Stomach (tissue), 9 donors: ENCODE data around the gene GPX6. TPM values are rescaled to one million over a fixed set of nuclear protein-coding genes. Genes with fewer than 3 reads are reported as not detected.

Source experiments
- DNase-seq, 2 donors: peaks; one replicate each; pipeline versions ENCODE4 v3.0.0 to v3.0.0-alpha.2; 2013 to 2019
- H3K27ac ChIP-seq, 5 donors: fragments of 200-600 bp in 4 of 5; sonication (generic) in 4 of 5; one replicate each; pipeline ENCODE4 v1.5.1; 2013 to 2019; ENCODE audit warnings: mild to moderate bottlenecking in 1 of 5, moderate library complexity in 1 of 5
- H3K27me3 ChIP-seq, 3 donors: fragments of 200-600 bp; sonication (generic); one replicate each; pipeline ENCODE4 v1.5.1; 2017 to 2019; ENCODE audit warnings: mixed run types in 1 of 3
- H3K36me3 ChIP-seq, 4 donors: fragments of 200-600 bp; sonication (generic); 1 replicate in 3 of 4; 2 replicates in 1 of 4; pipeline ENCODE4 v1.5.1; 2016 to 2019
- H3K4me1 ChIP-seq, 4 donors: fragments of 200-600 bp; sonication (generic); one replicate each; pipeline ENCODE4 v1.5.1; 2016 to 2019
- H3K4me3 ChIP-seq, 4 donors: fragments of 200-600 bp; sonication (generic) in 3 of 4; one replicate each; pipeline ENCODE4 v1.5.1; 2016 to 2019; ENCODE audit warnings: mild to moderate bottlenecking in 1 of 4
- H3K9me3 ChIP-seq, 4 donors: fragments of 200-600 bp; sonication (generic); one replicate each; pipeline ENCODE4 v1.5.1; 2016 to 2019
- EP300 ChIP-seq: sonication (generic); formaldehyde crosslinking; IDR thresholded peaks from one replicate; pipeline ENCODE4 v1.6.1; 2017; ENCODE audit warnings: antibody characterized with exemption
- POLR2A ChIP-seq, 4 donors: fragments of 450-650 bp; IDR thresholded peaks; one replicate each; pipeline ENCODE4 v1.6.1; 2016; ENCODE audit warnings: antibody characterized with exemption in 4 of 4, control low read depth in 2 of 4, mild to moderate bottlenecking in 1 of 4, moderate library complexity in 1 of 4
- POLR2AphosphoS5 ChIP-seq, 3 donors: sonication (generic); formaldehyde crosslinking; IDR thresholded peaks; one replicate each; pipeline ENCODE4 v1.6.1; 2016; ENCODE audit warnings: antibody characterized with exemption in 3 of 3
- WGBS, 5 donors: extraction: QIAGEN DNeasy Blood & Tissue Kit in 3 of 5; methylation state at CpG; one replicate each; pipeline versions ENCODE4 v1.1.5 to v1.1.7; 2013 to 2018; 5-methylcytosine and 5-hydroxymethylcytosine counted together
- intact Hi-C: fragments of 100-400 bp; cut with DNase I; formaldehyde crosslinking; loops from one replicate; pipeline ENCODE4 v1.15.1; 2023; ENCODE audit warnings: low total_unique reads
- polyA plus RNA-seq, 3 donors: library from polyadenylated mRNA; stranded (reverse); fragments of 200-250 nt; gene quantifications; one replicate each; pipeline ENCODE4 v1.2.3, GENCODE V29; 2013
- total RNA-seq, 5 donors: library from RNA; depleted of rRNA; stranded (reverse); fragments of >200 nt; gene quantifications; one replicate each; pipeline versions ENCODE4 v1.1.0 to v1.2.3, GENCODE V29; 2014 to 2016
- TF ChIP-seq, protein P1 (sequence below), 7 experiments: fragments of 450-650 bp in 4 of 7; fragments of 200-600 bp in 3 of 7; sonication (generic) in 3 of 7; IDR thresholded peaks; one replicate each; pipeline ENCODE4 v1.5.1; 2016 to 2019; ENCODE audit warnings: antibody characterized with exemption in 7 of 7, control low read depth in 2 of 7, mild to moderate bottlenecking in 1 of 7
- donor health status: healthy with polysubstance abuse.
- donor health status: Bipolar disorder and iron deficiency.
- donor health status: healthy.

GPX6 gene
- total and polyA plus RNA-seq, 8 donors: not detected

DNA sequence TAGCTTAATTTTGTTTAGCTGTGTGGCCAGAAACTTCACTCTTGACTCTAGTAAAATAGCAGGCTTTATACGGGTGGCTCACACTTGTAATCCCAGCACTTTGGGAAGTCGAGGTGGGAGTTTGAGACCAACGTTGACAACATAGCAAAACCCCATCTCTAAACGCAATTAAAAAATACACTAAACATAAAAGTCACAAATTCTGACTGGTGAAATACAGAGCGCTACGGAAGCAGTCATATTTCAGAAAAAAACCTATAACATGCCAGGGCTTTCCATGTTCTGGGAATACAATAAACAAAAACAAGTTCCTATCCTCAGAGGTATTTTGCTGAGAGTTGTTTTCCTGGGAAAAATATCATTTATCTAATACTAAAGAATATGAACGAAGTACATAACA, 47.5 kb downstream of the GPX6 start:
- Histone ChIP-seq H3K27ac (no peak overlapping the region), H3K4me1 (no peaks in the 10 kb centered on the region), H3K9me3 (peaks cover 0 to 12% (median 7%) of the 10 kb centered on the region in 4 donors), H3K4me3 (no peak overlapping the region), H3K27me3 (peaks cover 0 to 44% (median 5%) of the 10 kb centered on the region in 3 donors), H3K36me3 (no peaks in the 10 kb centered on the region)
- TF ChIP-seq POLR2A (IDR thresholded peaks at IDR 0.05) (no peak), POLR2AphosphoS5 (IDR thresholded peaks at IDR 0.05) (no peak), EP300 (no peak)
- TF ChIP-seq, protein P1, sequence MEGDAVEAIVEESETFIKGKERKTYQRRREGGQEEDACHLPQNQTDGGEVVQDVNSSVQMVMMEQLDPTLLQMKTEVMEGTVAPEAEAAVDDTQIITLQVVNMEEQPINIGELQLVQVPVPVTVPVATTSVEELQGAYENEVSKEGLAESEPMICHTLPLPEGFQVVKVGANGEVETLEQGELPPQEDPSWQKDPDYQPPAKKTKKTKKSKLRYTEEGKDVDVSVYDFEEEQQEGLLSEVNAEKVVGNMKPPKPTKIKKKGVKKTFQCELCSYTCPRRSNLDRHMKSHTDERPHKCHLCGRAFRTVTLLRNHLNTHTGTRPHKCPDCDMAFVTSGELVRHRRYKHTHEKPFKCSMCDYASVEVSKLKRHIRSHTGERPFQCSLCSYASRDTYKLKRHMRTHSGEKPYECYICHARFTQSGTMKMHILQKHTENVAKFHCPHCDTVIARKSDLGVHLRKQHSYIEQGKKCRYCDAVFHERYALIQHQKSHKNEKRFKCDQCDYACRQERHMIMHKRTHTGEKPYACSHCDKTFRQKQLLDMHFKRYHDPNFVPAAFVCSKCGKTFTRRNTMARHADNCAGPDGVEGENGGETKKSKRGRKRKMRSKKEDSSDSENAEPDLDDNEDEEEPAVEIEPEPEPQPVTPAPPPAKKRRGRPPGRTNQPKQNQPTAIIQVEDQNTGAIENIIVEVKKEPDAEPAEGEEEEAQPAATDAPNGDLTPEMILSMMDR (IDR thresholded peaks at IDR 0.05): no peak
- intact Hi-C loops: no loop called here
- 76 to 89% (median 79%) methylated on average over 7 of the region's 7 CpGs for WGBS, 5 donors
- DNase-seq: no peak

DNA sequence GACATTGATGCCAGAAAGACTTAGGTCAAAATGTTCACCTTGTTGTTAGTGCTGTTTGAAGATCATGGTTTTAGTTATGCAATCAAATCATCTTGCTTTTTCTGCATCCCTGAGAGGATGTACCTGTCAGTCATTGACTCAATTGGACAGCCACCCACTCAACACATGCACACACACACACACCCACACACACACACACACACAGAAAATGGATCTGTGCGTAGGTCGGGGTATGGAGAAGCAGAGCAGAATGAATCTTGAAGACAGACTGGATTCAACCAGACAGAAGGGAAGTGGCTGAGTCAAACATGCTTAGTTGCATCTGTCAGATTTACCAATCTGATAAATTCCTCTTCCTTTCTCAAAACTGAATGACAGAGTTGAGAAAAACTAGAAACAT, 53.2 kb downstream of the GPX6 start:
- no peaks in the 10 kb centered on the region for H3K4me1 ChIP-seq
- peaks cover 0 to 67% (median 11%) of the 10 kb centered on the region in 3 donors for H3K27me3 ChIP-seq
- DNase-seq: peak in 1 of 2 donors; percentile 15
- H3K4me3 ChIP-seq: no peak overlapping the region
- no peaks in the 10 kb centered on the region for H3K36me3 ChIP-seq
- WGBS, 5 donors: 48 to 65% (median 52%) methylated on average over 2 of the region's 2 CpGs
- no peaks in the 10 kb centered on the region for H3K9me3 ChIP-seq
- no peak for TF ChIP-seq EP300
- TF ChIP-seq POLR2A (IDR thresholded peaks at IDR 0.05): no peak
- TF ChIP-seq, protein P1 (IDR thresholded peaks at IDR 0.05): no peak
- no peak for TF ChIP-seq POLR2AphosphoS5 (IDR thresholded peaks at IDR 0.05)
- no peak overlapping the region for H3K27ac ChIP-seq
- intact Hi-C loops: no loop called here

DNA sequence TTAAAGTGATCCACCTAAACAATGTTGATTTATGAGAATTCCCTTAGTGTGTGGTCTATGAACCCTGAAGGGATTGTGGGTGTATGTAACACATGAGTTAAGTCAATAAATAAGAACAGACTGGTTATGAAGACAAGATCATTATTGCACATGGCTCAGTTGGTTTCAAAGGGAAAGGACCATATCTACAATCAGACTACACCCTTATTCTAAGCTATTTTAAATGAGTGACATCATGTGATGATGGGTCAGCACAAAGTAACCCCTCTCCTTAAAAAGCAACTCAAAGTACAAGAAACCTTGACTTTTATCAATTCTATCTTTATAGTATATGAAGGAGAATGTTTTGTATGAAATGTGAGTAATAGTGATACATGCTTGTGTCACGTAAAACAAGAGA, 57.0 kb downstream of the GPX6 start:
- Histone ChIP-seq H3K27ac (no peak overlapping the region), H3K4me1 (no peaks in the 10 kb centered on the region), H3K9me3 (no peaks in the 10 kb centered on the region), H3K27me3 (peaks cover 0 to 79% (median 14%) of the 10 kb centered on the region in 3 donors), H3K36me3 (no peaks in the 10 kb centered on the region), H3K4me3 (no peak overlapping the region)
- WGBS, 5 donors: 60 to 68% (median 63%) methylated on average over 1 of the region's 1 CpG
- DNase-seq: no peak
- intact Hi-C loops: no loop called here
- TF ChIP-seq EP300: no peak
- TF ChIP-seq, protein P1 (IDR thresholded peaks at IDR 0.05): no peak
- no peak for TF ChIP-seq POLR2A (IDR thresholded peaks at IDR 0.05)
- TF ChIP-seq POLR2AphosphoS5 (IDR thresholded peaks at IDR 0.05): no peak

Other genes with a start within 250 kb of the GPX6 start
- gene ZSCAN26, start 248.7 kb downstream of the GPX6 start, total RNA-seq: 10 to 100 TPM; 12.2 to 46.9 (median 28.5) TPM
- 1 to 10 TPM; 7.0 to 8.2 (median 7.2) TPM for gene ZSCAN26, start 248.7 kb downstream of the GPX6 start, polyA plus RNA-seq
- 1 to 10 TPM in 3 of 5 donors, under 1 TPM in 2; 0.58 to 5.8 (median 5.1) TPM for gene PGBD1, start 234.2 kb downstream of the GPX6 start, total RNA-seq
- gene PGBD1, start 234.2 kb downstream of the GPX6 start, polyA plus RNA-seq: 1 to 10 TPM in 2 of 3 donors, under 1 TPM in 1; 0.92 to 2.0 (median 1.4) TPM
- gene ZSCAN31, start 179.6 kb downstream of the GPX6 start, total RNA-seq: 10 to 100 TPM in 2 of 5 donors, 1 to 10 TPM in 3; 2.3 to 13.4 (median 9.9) TPM
- 1 to 10 TPM; 2.7 to 8.2 (median 5.3) TPM for gene ZSCAN31, start 179.6 kb downstream of the GPX6 start, polyA plus RNA-seq
- 10 to 100 TPM in 1 of 5 donors, 1 to 10 TPM in 4; 2.3 to 31.2 (median 4.6) TPM for gene ZKSCAN3, start 165.8 kb downstream of the GPX6 start, total RNA-seq
- 1 to 10 TPM in 2 of 3 donors, under 1 TPM in 1; 0.61 to 1.6 (median 1.0) TPM for gene ZKSCAN3, start 165.8 kb downstream of the GPX6 start, polyA plus RNA-seq
- gene ZSCAN12, start 116.0 kb downstream of the GPX6 start, total RNA-seq: 10 to 100 TPM in 1 of 5 donors, 1 to 10 TPM in 4; 1.4 to 10.5 (median 7.1) TPM
- gene ZSCAN12, start 116.0 kb downstream of the GPX6 start, polyA plus RNA-seq: 1 to 10 TPM; 1.1 to 1.8 (median 1.7) TPM
- gene ZSCAN23, start 72.3 kb downstream of the GPX6 start, total RNA-seq: 1 to 10 TPM in 1 of 5 donors, under 1 TPM in 1, not detected in 3; 0.58 to 5.3 TPM
- under 1 TPM in 2 of 3 donors, not detected in 1; 0.23 to 0.75 TPM for gene ZSCAN23, start 72.3 kb downstream of the GPX6 start, polyA plus RNA-seq
- not detected for gene GPX5, start 10.1 kb upstream of the GPX6 start, total RNA-seq
- not detected for gene GPX5, start 10.1 kb upstream of the GPX6 start, polyA plus RNA-seq